Thyroid gland (tissue), 4 donors: ENCODE data around the gene TRANK1.

Source experiments
- CTCF ChIP-seq, 6 experiments: fragments of 200-600 bp in 3 of 6; fragments of 450-650 bp in 3 of 6; sonication (generic) in 3 of 6; IDR thresholded peaks; one replicate each; pipeline ENCODE4 v1.5.1; 2016 to 2019; ENCODE audit warnings: antibody characterized with exemption in 6 of 6, mild to moderate bottlenecking in 2 of 6, inconsistent platforms in 1 of 6, moderate library complexity in 1 of 6
- POLR2A ChIP-seq, 2 donors: fragments of 450-650 bp; IDR thresholded peaks; one replicate each; pipeline ENCODE4 v1.6.1; 2017; ENCODE audit warnings: antibody characterized with exemption in 2 of 2, mild to moderate bottlenecking in 2 of 2, moderate library complexity in 1 of 2

- TF ChIP-seq CTCF (IDR thresholded peaks at IDR 0.05) (no peak), POLR2A (IDR thresholded peaks at IDR 0.05) (no peak)
Measured at GRCh38 chr3:36893826-36894225, 51.0 kb downstream of the TRANK1 start.
